Jurkat, Clone E6-1 (cell line): ENCODE data around the gene ASB13.
A peak's percentile ranks its signal among the peaks of the same experiment; 100 is the strongest.
"Not testable (repeated sequence)": the region's sequence is repeated elsewhere in the genome, so short reads cannot be mapped to it uniquely, and the experiment has no call there.

Source experiments
- DNase-seq: peaks from one replicate; pipeline ENCODE4 v3.0.0-alpha.2; 2011; ENCODE audit warnings: low read depth, low spot score
- H3K4me3 ChIP-seq: 2 replicates; pipeline ENCODE4 v1.5.1; 2011; ENCODE audit warnings: mild to moderate bottlenecking, low read length, control low read depth, moderate library complexity

The ASB13 gene

GRCh38 chr10:5630112-5630436 is 36.3 kb downstream of the ASB13 start:
- no peak for DNase-seq
- H3K4me3 ChIP-seq = no peak overlapping the region

GRCh38 chr10:5629303-5630111 is 36.9 kb downstream of the ASB13 start:
- peak; percentile 84 for DNase-seq
- no peak overlapping the region for H3K4me3 ChIP-seq

GRCh38 chr10:5628451-5629302 is 37.7 kb downstream of the ASB13 start:
- H3K4me3 ChIP-seq = no peak overlapping the region; the same call in 1 of the 2 replicates
- peak; percentile 67 for DNase-seq

- H3K4me3 ChIP-seq = no peak overlapping the region
- DNase-seq = no peak
Observed at GRCh38 chr10:5627486-5628044, 38.8 kb downstream of the ASB13 start.

- no peak overlapping the region for H3K4me3 ChIP-seq
- no peak for DNase-seq
Observed at GRCh38 chr10:5625992-5626777, 40.2 kb downstream of the ASB13 start.

GRCh38 chr10:5624701-5625100 is 41.7 kb downstream of the ASB13 start:
- H3K4me3 ChIP-seq = no peak overlapping the region

GRCh38 chr10:5623081-5623748 is 43.2 kb downstream of the ASB13 start:
- peak; percentile 52 for DNase-seq
- no peak overlapping the region for H3K4me3 ChIP-seq

More at GRCh38 chr10:5624701-5625100, 41.7 kb downstream of the ASB13 start:
- no peak for DNase-seq

GRCh38 chr10:5622186-5622960 is 44.0 kb downstream of the ASB13 start:
- DNase-seq = no peak

GRCh38 chr10:5621371-5621770 is 45.0 kb downstream of the ASB13 start:
- not testable (repeated sequence) for H3K4me3 ChIP-seq, DNase-seq

More at GRCh38 chr10:5622186-5622960, 44.0 kb downstream of the ASB13 start:
- H3K4me3 ChIP-seq = no peak overlapping the region

- no peak overlapping the region for H3K4me3 ChIP-seq
- no peak for DNase-seq
Observed at GRCh38 chr10:5620966-5621365, 45.4 kb downstream of the ASB13 start.

- DNase-seq = no peak
Observed at GRCh38 chr10:5620223-5620721, 46.1 kb downstream of the ASB13 start.

GRCh38 chr10:5619362-5620211 is 46.8 kb downstream of the ASB13 start:
- no peak for DNase-seq

More at GRCh38 chr10:5620223-5620721, 46.1 kb downstream of the ASB13 start:
- H3K4me3 ChIP-seq = no peak overlapping the region

GRCh38 chr10:5618829-5619228 is 47.6 kb downstream of the ASB13 start:
- DNase-seq = no peak
- H3K4me3 ChIP-seq = no peak overlapping the region

More at GRCh38 chr10:5619362-5620211, 46.8 kb downstream of the ASB13 start:
- no peak overlapping the region for H3K4me3 ChIP-seq

- DNase-seq = no peak
- H3K4me3 ChIP-seq = no peak overlapping the region
Observed at GRCh38 chr10:5618042-5618441, 48.4 kb downstream of the ASB13 start.

GRCh38 chr10:5617521-5617920 is 48.9 kb downstream of the ASB13 start:
- DNase-seq = no peak
- H3K4me3 ChIP-seq = no peak overlapping the region

GRCh38 chr10:5616836-5617235 is 49.6 kb downstream of the ASB13 start:
- no peak overlapping the region for H3K4me3 ChIP-seq
- no peak for DNase-seq

- no peak for DNase-seq
- H3K4me3 ChIP-seq = no peak overlapping the region
Observed at GRCh38 chr10:5616046-5616445, 50.3 kb downstream of the ASB13 start.
